ENCODE measurements around the gene NET1.

NET1 gene

DNA sequence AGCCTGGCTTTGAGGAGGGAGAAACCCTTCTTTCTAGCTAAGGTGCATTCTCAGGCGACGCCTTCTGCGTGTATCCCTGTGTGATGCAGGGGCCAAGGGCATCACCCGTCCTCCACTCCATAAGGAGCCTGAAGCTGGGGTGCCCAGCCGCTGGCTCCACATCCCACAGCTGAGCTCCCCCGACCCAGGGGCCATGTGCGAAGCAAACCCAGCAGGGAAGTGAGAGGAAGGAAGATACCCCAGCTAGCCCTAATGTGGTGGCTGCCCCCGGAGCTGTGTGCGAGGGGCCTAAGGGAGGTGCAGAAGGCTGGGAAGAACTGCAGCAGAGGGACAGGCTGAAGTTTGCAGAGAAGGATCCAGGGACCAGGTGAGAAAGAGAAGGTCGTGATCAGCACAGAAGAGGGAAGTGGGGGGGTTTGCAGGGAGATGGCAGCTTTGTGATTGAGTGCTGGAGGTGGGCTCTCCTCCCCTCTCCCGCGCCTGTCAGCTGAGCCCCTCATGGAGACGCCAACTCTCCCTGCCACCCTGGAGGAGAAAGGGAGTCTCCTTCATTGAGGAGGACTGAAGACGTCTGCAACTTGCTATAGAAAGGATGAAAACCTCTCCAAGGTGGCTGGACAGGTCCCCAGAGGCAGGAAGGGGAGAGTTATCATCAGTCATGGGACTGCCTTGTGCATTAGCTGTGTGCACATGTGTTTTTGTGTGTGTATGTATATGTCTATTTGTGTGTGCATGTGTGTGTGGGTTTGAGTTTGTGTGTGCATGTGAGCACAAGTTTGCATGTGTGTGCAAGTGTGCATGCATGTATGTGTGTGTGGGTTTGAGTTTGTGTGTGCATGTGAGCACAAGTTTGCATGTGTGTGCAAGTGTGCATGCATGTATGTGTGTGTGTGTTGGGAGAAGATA, 90.5 kb downstream of the NET1 start:
- no peak for DNase-seq (ENCODE audit: low spot score)

DNA sequence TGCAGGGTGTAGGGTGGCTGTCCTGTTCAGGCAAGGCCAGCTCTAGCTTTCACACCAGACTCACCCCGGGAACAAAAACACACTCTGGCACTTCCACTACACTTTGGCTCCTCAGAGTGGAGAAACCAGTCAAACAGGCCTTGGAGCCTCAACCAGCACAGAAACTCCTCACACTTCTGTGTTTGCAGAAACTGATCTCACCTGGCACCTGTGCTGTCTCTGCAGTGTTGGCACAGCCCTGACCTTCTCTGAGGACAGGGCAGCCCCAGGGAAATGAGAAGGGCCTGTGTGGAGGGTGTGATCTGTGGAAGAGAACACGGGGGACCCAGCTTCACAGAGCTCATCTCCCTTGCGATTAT, 91.1 kb downstream of the NET1 start:
- DNase-seq (ENCODE audit: low spot score), result no peak

DNA sequence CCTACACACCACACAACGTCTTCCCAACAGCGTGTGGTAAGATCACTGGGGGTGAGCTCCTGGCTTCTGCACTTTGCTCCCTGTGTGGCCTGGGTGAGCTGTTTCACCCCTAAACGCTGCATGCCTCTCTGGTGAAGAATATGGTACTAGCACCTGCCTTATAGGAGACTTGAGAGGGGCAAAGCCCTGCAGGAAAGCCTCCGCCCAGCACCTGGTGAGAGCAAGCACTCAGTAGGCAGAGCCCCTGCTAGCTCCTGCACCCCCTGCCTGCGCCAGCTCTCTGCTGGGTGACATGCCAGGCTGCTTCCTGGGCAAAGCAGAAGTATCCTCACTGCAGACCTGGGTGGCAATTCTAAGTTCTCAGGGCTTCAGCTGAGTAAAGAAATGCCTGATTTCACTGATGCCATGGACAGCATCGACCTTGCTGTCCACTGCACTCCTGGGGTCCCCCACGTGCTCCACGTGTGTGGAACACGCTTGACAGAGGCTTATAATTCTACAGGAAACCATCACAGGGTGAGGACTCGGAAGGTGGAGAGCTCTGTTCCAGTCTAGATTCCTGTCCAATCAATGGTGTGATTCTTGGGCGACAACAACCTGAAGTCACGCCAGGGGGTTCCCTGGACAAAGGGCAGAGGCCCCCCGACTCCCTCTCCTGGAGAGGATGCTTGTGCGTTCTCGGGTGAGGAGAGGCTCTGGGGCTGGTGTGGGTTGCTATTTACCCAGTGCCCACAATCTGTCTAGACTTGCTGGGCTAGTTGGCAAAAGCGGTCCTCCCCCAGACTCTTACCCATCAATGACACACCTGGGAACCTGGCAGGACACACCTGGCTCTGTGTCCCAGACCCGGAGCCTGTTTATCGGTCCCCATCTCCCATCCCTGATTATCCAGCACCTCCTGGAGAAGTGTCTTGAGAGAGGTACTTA, 92.1 kb downstream of the NET1 start:
- no peak for DNase-seq (ENCODE audit: low spot score)

DNA sequence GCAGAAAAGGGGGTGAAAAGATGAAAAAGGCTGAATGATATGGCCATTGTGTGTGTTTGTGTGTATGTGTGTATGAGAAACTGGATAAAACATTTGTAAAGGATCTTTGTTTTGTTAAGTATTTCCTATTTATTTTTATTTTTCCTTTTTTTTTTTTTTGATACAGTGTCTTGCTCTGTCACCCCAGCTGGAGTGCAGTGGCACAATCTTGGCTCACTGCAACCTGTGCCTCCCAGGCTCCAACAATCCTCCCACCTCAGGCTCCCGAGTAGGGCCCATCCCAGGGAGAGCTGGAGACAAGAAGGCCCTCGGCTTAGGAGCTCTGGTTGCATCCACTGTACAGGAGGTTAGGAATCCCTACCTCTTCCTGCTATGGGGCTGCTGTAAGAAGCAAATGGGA, 93.9 kb downstream of the NET1 start:
- no peak for DNase-seq (ENCODE audit: low spot score)

DNA sequence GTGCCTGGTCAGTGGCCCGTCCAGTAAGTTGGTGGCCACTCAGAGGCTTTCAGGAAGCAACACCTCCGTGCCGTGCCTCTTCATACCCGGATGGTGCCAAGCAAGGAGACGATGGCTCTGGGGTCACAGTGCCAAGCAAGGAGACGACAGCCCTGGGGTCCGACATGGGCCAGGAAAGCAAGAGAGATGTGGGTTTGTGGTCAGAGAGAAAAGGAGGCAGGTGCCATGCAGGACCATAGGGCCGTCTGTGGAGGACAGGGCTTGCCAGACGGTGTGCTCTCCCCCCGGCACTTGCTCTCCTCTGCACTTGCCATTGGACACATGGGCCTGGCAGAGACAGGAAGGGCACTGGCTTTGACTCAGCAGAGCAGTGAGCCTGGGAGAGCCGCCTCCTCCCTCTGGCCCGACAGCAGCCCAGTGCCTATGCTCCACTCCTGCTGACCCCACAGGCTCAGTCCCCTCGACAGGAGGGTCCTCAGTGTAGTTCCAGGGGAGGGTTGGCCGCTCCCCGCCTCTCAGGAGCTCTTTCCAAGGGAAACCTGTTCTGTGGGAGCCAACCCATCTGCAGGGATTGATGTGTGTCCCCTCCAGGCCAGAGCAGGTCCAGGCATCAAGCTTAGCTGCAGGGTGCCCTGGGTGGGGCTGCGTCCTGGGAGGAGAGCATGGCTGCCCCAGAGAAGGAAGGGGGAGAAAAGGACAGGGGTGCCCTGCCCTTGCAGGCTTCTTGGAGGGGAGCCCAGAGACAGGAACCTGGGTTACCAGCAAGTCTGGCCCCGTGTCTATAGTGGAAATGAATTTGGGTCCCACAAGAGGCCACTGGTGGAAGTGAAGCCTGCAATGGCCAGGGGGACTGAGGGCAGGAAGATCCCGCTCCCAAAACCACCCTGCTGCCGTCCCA, 94.6 kb downstream of the NET1 start:
- no peak for DNase-seq (ENCODE audit: low spot score)

DNA sequence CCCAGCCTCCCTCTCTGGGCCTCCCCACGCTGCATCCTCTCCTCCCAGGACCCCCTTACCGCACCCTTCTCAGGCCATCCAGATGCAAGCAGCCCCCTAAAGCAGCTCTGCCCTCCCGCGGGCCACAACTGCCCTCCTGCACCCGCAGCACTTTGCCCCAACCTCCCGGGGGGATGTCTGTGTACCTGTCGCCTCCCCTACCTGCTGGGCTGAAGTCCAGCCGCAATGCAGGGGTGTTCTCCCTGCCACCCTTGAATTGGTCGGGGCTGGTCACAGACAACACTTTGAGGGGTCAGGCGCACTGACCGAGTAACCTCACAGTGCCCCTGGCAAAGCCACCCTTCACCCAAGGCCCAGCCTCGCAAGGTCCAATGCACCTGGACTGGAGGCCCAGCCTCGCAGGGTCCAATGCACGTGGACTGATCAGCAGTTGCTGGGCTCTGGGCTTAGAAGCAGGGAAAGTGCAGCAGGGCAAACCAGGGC, 95.3 kb downstream of the NET1 start:
- DNase-seq (ENCODE audit: low spot score), result no peak

DNA sequence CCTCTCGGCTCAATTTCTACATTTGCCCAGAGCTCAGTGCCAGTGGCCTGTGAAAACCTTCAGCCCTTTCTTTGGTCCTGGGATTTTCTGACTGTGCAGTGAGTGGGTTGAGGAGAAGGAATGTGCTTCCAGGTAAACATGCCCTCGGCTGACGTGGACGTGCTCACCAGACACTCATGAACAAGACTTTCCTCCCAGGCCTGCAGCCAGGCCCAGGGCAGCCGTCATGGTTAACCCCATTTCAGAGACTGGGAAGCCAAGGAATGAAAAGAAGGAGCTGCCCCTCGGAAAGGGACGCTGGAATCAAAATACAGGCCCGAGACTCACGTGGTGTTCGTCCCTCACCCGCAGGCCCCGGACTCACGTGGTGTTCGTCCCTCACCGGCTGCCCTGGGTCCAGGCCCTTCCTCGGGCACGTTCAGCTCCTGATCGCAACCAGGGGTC, 95.8 kb downstream of the NET1 start:
- no peak for DNase-seq (ENCODE audit: low spot score)

Measured in LoVo (cell line).